CD4-positive, alpha-beta T cell treated with Interleukin-4 for 4 hours (primary cell): Measurements from ENCODE around the gene C11orf97.
"Not testable (repeated sequence)": the region's sequence is repeated elsewhere in the genome, so short reads cannot be mapped to it uniquely, and the experiment has no call there.

Experiments used
- DNase-seq: peaks from one replicate; pipeline ENCODE4 v3.0.0-alpha.2; 2020

The C11orf97 gene

GRCh38 chr11:94511932-94512781 lies at the start of gene C11orf97:
C11orf97 (plus strand) TSS chr11:94512461; CDS start chr11:94512529, 68 bp downstream.
- peak; percentile 37 for DNase-seq

GRCh38 chr11:94469416-94469815 lies 42.8 kb upstream of the C11orf97 start:
- no peak for DNase-seq

GRCh38 chr11:94472916-94473799 lies 39.1 kb upstream of the C11orf97 start:
- peak; percentile 32 for DNase-seq

- DNase-seq: no peak
These were observed 34.6 kb upstream of the C11orf97 start for GRCh38 chr11:94477624-94478023.

- no peak for DNase-seq
These were observed 30.9 kb upstream of the C11orf97 start for GRCh38 chr11:94481342-94481741.

- no peak for DNase-seq
These were observed 26.2 kb upstream of the C11orf97 start for GRCh38 chr11:94486068-94486467.

GRCh38 chr11:94493281-94494125 lies 18.8 kb upstream of the C11orf97 start, which contains the start of the genes ANKRD49 and MRE11:
ANKRD49 (plus strand) TSS chr11:94493984; CDS start chr11:94496694, 2,710 bp downstream.
MRE11 (minus strand) TSS chr11:94493844; CDS start chr11:94492801, 1,043 bp downstream.
- DNase-seq: peak; percentile 97

- peak; percentile 6 for DNase-seq
These were observed 18.1 kb upstream of the C11orf97 start for GRCh38 chr11:94494126-94494680.

- no peak for DNase-seq
These were observed 12.1 kb upstream of the C11orf97 start for GRCh38 chr11:94500181-94500580.

- no peak for DNase-seq
These were observed 10.7 kb upstream of the C11orf97 start for GRCh38 chr11:94501522-94501921.

- peak; percentile 64 for DNase-seq
These were observed 7.5 kb upstream of the C11orf97 start for GRCh38 chr11:94504689-94505293.

GRCh38 chr11:94506513-94506912 lies 5.7 kb upstream of the C11orf97 start:
- not testable (repeated sequence) for DNase-seq

- DNase-seq: no peak
These were observed 4.8 kb upstream of the C11orf97 start for GRCh38 chr11:94507485-94507884.

- no peak for DNase-seq
These were observed 830 bp downstream of the C11orf97 start for GRCh38 chr11:94513091-94513490.

- DNase-seq: no peak
These were observed 3.1 kb downstream of the C11orf97 start for GRCh38 chr11:94515398-94515797.

GRCh38 chr11:94516725-94517124 lies 4.5 kb downstream of the C11orf97 start:
- no peak for DNase-seq

- no peak for DNase-seq
These were observed 6.0 kb downstream of the C11orf97 start for GRCh38 chr11:94518300-94518699.

- peak; percentile 48 for DNase-seq
These were observed 7.3 kb downstream of the C11orf97 start for GRCh38 chr11:94519478-94520084.

- DNase-seq: no peak
These were observed 9.4 kb downstream of the C11orf97 start for GRCh38 chr11:94521684-94522083.

- no peak for DNase-seq
These were observed 12.1 kb downstream of the C11orf97 start for GRCh38 chr11:94524341-94524740.
